H1 (cell line): ENCODE data around the gene MBTPS2. TPM values are rescaled to one million over a fixed set of nuclear protein-coding genes. Genes with fewer than 3 reads are reported as not detected.

ENCODE experiments used
- CBX5 ChIP-seq: fragments of 300-800, 300-1000 bp; sonication (generic); IDR thresholded peaks from 2 replicates; pipeline ENCODE4 v1.7.1; 2016; ENCODE audit warnings: antibody characterized with exemption, low read length, low read depth
- HDAC6 ChIP-seq: IDR thresholded peaks from one replicate; pipeline ENCODE4 v1.7.1; 2012; ENCODE audit warnings: low read depth, mild to moderate bottlenecking, inconsistent platforms, low read length, moderate library complexity
- polyA plus RNA-seq, 7 experiments: library from polyadenylated mRNA; depleted of rRNA in 3 of 7; stranded (reverse) in 5 of 7; unstranded in 2 of 7; fragments of >200 nt in 5 of 7; fragments of 200-250 nt in 2 of 7; gene quantifications; 1 replicate in 5 of 7; 2 replicates in 1 of 7; 4 replicates in 1 of 7; pipeline versions ENCODE4 v1.2.1 to v1.2.3, GENCODE V29; 2011 to 2013; ENCODE audit warnings: missing spikeins in 2 of 7, mixed read lengths in 2 of 7
- total RNA-seq: library from RNA; stranded (reverse); fragmentation: NEBNext Ultra II Directional; extraction: Animal tissue kit (Norgen Biotek cat#: 25700); gene quantifications from 2 replicates; pipeline ENCODE4 v1.2.1, GENCODE V29; 2021
- TF ChIP-seq, protein P1 (sequence below): fragments of 300-600 bp; sonication (generic); IDR thresholded peaks from 2 replicates; pipeline ENCODE4 v1.7.1; 2012; ENCODE audit warnings: low read length, moderate library complexity, mild to moderate bottlenecking, inconsistent platforms; ENCODE audit not compliant: insufficient replicate concordance

Gene MBTPS2
- total and polyA plus RNA-seq, 2 of the 8 experiments (the other 6 are each of a cell fraction or from before 2014, with no cell fraction given), result 4.3 to 7.4 TPM

DNA sequence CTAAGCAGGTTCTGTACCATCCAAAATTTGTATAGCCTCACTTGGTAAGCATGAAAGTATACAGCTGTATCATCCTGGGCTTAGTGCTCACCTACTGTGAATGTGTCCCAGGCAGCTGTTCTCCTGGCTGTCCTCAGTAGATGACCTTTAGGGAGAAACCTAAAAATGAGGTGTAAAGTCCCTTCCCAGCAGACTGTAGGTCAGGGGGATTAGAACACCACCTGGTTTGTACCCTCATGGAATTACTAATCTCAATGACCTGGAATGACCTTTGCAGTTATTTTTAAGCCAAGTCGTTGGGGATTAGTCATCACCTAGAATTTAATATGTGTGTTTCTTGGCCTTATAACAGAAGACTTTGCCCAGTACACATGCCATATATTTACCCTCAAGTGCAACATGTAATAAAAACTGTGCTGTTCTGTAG lies 39.1 kb upstream of the MBTPS2 start (continued):
- TF ChIP-seq, protein P1, sequence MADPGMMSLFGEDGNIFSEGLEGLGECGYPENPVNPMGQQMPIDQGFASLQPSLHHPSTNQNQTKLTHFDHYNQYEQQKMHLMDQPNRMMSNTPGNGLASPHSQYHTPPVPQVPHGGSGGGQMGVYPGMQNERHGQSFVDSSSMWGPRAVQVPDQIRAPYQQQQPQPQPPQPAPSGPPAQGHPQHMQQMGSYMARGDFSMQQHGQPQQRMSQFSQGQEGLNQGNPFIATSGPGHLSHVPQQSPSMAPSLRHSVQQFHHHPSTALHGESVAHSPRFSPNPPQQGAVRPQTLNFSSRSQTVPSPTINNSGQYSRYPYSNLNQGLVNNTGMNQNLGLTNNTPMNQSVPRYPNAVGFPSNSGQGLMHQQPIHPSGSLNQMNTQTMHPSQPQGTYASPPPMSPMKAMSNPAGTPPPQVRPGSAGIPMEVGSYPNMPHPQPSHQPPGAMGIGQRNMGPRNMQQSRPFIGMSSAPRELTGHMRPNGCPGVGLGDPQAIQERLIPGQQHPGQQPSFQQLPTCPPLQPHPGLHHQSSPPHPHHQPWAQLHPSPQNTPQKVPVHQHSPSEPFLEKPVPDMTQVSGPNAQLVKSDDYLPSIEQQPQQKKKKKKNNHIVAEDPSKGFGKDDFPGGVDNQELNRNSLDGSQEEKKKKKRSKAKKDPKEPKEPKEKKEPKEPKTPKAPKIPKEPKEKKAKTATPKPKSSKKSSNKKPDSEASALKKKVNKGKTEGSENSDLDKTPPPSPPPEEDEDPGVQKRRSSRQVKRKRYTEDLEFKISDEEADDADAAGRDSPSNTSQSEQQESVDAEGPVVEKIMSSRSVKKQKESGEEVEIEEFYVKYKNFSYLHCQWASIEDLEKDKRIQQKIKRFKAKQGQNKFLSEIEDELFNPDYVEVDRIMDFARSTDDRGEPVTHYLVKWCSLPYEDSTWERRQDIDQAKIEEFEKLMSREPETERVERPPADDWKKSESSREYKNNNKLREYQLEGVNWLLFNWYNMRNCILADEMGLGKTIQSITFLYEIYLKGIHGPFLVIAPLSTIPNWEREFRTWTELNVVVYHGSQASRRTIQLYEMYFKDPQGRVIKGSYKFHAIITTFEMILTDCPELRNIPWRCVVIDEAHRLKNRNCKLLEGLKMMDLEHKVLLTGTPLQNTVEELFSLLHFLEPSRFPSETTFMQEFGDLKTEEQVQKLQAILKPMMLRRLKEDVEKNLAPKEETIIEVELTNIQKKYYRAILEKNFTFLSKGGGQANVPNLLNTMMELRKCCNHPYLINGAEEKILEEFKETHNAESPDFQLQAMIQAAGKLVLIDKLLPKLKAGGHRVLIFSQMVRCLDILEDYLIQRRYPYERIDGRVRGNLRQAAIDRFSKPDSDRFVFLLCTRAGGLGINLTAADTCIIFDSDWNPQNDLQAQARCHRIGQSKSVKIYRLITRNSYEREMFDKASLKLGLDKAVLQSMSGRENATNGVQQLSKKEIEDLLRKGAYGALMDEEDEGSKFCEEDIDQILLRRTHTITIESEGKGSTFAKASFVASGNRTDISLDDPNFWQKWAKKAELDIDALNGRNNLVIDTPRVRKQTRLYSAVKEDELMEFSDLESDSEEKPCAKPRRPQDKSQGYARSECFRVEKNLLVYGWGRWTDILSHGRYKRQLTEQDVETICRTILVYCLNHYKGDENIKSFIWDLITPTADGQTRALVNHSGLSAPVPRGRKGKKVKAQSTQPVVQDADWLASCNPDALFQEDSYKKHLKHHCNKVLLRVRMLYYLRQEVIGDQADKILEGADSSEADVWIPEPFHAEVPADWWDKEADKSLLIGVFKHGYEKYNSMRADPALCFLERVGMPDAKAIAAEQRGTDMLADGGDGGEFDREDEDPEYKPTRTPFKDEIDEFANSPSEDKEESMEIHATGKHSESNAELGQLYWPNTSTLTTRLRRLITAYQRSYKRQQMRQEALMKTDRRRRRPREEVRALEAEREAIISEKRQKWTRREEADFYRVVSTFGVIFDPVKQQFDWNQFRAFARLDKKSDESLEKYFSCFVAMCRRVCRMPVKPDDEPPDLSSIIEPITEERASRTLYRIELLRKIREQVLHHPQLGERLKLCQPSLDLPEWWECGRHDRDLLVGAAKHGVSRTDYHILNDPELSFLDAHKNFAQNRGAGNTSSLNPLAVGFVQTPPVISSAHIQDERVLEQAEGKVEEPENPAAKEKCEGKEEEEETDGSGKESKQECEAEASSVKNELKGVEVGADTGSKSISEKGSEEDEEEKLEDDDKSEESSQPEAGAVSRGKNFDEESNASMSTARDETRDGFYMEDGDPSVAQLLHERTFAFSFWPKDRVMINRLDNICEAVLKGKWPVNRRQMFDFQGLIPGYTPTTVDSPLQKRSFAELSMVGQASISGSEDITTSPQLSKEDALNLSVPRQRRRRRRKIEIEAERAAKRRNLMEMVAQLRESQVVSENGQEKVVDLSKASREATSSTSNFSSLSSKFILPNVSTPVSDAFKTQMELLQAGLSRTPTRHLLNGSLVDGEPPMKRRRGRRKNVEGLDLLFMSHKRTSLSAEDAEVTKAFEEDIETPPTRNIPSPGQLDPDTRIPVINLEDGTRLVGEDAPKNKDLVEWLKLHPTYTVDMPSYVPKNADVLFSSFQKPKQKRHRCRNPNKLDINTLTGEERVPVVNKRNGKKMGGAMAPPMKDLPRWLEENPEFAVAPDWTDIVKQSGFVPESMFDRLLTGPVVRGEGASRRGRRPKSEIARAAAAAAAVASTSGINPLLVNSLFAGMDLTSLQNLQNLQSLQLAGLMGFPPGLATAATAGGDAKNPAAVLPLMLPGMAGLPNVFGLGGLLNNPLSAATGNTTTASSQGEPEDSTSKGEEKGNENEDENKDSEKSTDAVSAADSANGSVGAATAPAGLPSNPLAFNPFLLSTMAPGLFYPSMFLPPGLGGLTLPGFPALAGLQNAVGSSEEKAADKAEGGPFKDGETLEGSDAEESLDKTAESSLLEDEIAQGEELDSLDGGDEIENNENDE, result no peak
- no peak for TF ChIP-seq HDAC6
- no peak for TF ChIP-seq CBX5
